CD4-positive, alpha-beta T cell treated with Interleukin-6 at 100 ng/mL for 8 hours (primary cell): ENCODE measurements around the gene FAM163A.
"Not testable (repeated sequence)": the region's sequence is repeated elsewhere in the genome, so short reads cannot be mapped to it uniquely, and the experiment has no call there.

Experiments used
- DNase-seq: peaks from one replicate; pipeline ENCODE4 v3.0.0-alpha.2; 2020; ENCODE audit warnings: mixed read lengths, low spot score

FAM163A gene

DNA sequence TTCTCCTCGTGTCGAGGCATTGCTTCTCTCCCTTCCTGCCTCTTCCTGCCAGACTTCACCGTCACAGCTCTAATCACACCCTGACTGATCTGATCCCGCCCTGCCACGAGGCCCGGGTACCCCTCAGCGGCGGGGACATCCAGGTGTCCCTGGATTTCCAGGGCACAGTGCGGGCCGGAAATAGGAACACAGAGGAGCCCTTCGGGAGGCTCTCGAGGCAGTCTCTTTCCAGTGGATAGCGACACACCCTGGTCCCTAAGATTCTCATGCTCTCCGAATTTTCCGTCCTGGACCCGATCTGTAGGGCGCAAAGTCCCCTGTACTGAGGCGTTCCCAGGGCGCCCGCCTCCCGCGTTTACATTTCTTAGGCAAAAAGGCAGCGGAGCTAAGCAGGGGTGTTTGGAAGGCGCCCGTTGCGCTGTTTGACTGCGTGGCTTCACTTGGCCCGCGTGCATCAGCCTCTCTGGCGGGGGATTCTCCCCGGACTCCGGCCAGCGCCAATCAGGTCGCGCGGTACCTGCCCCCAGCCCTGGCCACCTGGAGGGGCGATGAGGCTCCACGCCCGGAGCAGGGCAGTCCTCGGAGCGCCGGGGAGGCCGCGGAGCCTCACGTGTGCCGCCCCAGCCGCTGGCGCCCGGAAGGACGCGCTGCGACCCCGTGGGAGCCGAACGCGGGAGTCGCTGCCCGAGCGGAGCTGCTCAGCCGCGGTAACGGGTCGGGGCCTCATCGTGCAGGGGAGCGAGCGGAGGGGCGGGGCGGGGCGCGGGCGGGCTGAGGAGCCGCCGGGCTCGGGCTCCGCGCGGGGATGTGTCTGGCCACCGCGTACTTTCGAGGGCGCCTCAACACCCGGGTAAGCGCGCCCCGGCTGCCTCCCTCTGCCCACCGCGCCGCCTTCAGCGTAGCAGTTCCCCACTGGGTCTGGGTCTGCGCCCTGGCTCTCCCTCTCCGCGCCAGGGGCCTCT lies at the start of gene FAM163A:
Gene FAM163A (plus strand): TSS at position 575 of the 962 bp plus-strand sequence. CDS start 69,807 bp downstream, outside the sequence.
- no peak for DNase-seq

DNA sequence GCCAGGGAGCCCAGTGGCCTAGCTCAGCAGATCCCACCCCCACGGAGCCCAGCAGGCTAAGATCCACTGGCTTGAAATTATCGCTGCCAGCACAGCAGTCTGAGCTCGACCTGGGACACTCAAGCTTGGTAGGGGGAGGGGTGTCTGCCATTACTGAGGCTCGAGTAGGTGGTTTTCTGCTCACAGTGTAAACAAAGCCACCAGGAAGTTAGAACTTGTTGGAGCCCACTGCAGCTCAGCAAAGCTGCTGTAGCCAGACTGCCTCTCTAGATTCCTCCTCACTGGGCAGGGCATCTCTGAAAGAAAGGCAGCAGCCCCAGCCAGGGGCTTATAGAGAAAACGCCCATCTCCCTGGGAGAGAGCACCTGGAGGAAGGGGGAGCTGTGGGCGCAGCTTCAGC lies 48.6 kb upstream of the FAM163A start:
- DNase-seq, result not testable (repeated sequence)

DNA sequence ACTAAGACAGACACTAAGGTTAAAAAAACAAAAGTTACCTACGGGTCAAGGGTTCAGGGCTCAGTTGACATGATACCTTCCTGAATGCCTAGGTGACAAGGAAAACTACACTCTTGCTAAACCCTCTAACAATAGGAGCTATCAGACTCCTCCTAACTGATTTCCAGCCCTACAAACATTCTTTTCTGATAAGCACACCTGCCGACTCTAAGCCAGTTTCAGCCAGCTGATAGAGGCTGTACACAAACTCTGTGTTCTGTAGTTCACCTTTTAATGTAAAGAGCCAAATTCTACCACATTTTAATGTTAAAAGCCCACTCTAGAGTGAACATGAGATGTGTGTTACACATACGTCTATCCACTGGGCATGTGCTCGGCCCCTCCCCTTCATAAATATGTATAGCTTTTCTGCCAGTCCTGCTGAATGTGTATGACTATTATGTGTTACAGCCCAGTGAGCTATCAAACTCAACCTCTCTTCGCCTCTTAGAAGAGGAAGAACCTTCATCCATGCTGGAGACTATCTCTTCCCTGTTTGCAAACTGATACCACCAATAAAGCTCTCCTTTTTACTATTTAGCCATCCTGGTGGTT lies 40.0 kb upstream of the FAM163A start:
- DNase-seq, result no peak

DNA sequence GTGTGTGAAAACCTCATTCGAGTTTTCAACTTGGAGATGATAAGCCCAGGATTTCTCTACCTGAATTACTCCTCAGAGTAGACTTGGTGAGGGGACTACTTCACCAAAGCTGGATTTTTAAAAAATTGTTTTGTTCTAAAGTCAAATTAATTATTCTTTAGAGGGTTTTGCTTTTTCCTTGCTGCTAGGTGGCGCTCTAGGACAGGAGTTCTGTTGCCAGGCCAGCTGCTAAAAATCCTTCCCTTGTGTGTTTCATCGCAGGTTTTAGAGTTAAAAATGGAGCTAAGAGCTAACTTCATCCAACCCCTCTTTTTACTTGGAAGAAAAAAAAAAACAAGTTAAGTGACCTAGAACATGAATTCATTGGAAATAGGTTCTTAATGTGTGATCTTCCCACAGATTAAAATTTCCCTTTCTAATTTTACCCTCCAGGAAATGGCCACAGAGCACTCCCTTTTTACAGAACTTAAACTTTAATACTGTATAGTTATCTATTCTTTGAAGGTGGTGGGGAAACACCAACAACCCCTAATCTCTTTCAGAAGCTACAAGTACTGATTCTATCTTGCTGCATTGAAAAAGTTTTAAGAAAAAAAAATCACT lies 36.7 kb upstream of the FAM163A start:
- peak; percentile 47 for DNase-seq

DNA sequence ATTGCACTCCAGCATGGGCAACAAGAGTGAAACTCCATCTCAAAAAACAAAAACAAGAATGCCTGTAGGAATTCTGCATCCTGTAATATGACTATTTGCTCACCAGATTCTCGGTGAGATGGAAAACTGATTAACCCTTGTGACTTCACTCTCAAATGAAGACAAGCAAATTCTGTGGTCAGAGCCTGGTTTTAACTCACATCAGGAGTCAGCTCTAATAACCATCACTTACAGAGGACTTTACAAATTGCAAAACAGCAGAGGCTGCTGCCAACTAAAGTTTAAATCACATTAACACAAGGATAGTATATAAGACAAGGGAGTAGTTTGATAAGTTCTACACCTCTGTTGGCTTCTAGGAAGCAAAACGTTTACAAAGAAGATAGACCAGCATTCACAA lies 35.7 kb upstream of the FAM163A start:
- no peak for DNase-seq

DNA sequence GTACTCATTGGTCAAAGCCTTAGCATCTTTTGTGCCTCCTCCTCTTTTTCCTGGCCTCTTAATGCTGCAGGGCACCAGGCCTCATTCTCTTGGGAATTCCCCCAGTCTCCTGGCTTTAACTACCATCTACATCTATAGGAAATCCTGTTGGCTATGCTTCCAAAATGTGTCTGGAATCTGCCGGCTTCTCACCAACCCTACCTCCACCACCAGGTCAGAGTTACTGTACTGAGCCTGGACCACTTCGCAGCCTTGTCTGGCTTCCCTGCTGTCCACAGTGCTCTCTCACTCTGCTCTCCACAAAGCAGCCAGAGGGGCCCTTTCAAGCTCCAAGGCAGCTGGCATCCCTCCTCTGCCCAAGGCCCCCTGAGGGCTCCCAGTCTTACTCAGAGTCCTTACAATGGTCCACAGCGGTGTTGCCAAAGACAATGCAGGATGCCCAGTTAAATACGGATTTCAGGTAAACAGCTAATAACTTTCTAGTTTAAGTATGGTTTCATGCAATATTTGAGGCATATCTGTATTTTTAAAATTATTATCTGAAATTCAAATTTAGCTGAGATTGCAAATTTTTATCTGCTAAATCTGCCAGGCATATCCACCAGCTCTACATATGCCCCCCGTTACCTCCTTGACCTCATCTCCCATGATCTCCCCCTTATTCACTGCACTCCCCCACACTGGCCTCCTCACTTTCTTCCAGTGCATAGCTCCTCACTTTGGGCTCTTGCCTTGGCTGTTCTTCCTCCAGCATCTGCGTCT lies 34.5 kb upstream of the FAM163A start:
- DNase-seq, result no peak

DNA sequence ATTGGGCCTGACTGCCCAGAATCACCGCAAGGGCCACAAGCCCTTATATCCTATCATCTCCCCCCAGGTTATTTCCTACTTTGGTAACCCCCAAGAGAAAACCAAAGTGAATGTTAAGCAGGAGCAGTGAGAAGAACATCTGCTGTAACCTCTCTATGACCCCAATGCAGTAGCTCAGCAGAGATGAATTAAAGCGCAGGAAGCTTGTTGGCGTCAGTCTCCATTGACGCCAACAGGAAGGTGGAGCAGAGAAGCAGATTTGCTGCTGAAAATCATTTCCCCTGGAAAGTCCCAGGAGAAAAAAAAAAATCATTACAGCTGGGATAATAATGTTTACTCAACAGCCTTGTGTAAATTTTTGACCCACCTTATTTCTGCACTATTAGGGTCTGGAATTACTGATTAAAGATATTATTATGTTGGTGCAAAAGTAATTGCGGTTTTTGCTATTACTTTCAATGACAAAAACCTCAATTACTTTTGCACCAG lies 33.2 kb upstream of the FAM163A start:
- peak; percentile 22 for DNase-seq

DNA sequence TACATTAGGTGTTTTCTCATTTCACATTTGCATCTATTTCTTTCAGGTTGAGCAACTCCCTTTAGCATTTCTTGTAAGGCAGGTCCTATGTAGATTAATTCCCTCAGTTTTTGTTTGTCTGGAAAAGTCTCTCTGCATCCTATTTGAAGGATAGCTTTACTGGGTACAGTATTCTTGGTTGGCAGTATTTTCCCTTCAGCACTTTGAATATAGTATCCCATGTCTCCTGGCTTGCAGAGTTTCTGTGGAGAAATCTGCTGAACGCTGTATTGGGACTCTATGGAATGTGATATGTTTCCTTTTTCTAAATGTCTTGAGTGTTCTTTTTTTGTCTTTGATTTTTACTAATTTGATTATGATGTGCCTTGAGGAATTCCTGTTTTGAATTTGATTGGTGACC lies 28.9 kb upstream of the FAM163A start:
- no peak for DNase-seq

DNA sequence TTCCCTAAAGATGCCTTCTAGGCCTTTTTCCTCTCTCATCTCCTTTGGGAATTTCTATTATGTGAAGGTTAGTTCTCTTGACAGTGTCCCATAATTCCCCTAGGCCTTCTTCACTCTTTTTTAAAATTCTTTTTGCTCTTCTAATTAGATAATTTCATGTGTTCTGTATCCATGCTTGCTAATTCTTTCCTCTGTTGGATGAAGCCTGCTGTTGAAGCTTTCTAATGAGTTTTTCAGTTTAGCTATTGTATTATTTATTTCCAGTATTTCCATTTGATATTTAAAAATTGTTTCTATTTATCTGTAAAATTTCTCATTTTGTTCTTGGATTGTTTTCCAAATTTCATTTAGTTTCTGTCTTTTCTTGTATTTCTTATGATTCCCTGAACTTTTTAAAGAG lies 28.5 kb upstream of the FAM163A start:
- DNase-seq, result no peak

DNA sequence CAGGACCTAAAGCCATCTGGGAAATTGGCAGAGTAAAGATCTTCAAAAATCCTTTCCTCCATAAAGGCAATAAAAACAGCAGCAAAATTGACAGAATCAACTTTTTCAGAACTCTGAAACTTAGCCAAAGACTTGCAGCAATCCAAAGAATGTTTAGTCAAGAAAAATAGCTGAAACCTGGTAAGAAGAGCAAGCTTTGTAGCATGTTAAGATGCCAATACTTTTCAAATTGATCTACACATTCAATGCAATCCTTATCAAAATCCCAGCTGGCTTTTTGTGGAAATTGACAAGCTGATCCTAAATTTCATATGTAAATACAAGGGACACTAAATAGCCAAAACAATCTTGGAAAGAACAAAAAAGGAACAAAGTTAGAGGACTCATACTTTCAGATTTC lies 23.8 kb upstream of the FAM163A start:
- no peak for DNase-seq

DNA sequence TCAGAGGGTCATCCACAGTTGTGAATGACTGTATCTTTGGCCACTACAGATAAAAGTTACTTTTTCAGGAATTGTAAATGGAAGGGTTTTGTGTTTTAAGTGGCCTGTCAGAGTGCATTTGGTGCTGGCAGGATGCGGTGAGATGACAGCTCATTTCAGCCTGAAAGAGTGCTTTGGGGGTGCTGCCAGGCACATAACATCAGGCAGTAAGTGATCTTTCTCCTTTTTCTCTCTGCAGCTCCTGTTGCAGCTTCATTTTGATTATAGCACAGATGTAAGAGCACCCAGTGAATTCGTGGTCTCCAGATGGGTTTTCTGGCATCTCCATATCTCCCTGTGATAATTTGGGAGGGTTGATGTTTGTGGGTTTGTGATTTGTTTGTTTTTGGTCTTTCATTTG lies 14.8 kb upstream of the FAM163A start:
- no peak for DNase-seq

DNA sequence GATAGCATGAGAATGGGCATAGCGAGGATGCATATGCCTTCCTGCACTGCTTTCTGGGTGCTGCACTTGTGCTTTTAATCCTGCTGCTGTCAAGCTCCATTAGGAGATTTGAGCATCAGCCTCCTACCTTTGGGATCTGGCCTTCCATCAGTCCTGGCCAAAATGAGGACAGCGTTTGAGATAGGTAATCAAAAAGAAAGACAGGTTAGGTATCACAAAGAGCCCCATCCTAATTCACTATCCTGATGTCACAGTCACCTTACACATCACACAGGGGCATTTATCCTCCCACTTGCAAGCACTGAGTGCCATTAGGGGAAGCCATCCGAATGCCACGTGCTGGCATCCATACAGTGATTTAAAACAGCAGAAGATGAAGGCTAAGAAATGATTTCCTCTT lies 13.2 kb upstream of the FAM163A start:
- no peak for DNase-seq

DNA sequence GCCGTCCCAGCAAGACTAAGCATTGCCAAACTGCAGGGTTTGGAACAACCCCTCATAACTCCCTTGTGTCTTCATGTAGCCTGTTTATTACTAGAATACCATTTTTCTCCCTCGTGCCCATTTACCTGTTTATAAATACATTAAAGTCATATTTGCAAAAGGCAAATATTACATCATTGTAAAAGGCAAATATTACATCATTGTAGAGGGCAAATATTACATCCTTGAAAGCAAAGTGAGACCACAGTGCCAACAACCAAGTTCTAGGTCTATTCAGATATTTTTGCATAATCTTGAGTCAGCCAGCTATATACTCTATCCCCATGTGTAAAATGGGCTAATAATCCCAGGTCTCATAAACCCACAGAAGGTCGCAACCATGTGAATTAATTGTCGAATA lies 11.4 kb upstream of the FAM163A start:
- DNase-seq, result no peak

DNA sequence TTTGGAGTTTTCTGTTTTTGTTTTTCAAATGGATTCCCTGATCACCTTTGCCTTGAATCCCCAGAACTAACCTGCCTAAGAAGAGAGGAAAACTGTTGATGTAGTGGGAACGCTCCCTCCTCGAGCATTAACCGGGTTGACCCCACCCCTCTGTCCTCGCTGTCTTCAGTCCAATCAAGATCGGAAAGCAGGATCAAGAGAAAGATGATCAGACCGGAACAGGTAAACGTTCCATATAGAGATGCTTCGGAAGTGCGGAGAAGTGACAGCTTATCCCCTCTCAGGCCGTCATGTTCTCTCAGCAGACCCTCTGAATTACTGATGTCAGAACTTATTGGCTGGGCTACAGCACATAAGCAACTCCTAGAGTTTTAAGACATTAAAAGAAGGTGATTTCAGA lies 800 bp upstream of the FAM163A start:
- no peak for DNase-seq

DNA sequence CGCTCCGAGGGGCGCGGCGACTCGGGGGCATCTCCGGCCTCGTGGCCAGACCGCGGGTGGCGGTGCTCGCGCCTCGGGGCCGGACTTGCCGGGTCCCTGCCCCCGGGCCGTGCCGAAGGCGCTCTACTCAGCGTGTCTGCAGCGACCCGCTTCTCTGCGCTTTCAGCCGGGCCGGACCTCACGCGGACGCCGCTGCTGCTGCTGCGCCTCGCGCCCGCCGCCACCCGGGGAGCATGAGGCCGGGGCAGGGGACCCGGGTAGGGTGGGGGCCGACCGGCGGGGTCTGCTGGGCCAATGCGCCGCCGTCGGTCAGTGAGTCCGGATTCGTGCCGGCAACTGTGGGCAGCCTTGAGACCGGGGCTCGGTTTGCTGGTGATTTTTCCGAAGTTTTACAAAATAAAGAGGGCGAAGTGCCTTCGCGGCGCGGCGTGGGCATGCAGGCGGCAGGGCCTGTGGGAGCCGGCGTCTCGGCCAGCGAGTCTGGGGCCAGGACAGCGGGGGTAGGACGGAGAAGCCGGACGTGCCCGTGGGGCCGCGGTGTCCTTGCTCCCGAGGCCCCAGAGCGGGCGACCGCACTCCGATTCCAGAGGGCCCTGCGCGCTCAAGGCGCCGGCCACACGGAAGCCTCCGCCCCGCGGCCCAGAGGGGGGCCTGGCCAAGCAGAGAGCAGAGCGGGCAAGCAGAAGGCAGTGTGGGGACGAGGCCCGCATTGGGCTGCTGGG lies 749 bp downstream of the FAM163A start:
- DNase-seq, result no peak

DNA sequence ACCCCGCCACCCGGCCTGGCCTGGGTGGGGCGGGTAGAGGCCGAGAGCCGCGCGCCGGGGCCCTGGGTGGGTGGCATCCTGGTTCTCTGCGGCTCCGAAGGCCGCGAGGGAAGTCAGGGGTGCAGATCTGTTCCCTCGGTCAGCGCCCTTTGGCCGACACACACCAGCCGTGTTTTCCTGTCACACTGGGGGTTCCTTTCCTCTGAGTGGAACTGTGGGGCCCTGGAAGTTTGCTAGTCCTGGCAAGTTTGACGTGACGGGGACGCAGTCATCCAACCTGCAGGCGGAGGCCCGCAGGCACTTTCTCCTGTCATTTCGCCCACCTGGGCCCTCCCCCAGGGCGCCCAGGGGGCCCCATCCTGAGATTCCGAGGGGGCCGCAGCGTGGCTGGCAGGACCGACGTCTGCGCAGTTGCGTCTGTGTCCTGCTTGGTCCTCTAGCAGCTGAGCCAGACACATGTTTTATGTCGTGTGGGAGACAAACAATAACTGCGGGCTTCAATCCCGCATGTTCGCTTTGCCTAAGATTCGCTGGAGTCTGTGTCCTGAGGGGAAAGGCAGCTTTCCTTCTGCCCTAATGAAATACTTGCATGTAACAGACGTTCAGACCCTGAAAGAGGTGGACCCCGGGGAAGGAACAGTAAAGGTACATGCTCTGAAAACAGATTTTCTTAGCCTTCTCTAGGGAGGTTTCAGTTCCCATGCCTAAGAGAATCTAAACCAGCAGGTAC lies 1.5 kb downstream of the FAM163A start:
- DNase-seq, result no peak

DNA sequence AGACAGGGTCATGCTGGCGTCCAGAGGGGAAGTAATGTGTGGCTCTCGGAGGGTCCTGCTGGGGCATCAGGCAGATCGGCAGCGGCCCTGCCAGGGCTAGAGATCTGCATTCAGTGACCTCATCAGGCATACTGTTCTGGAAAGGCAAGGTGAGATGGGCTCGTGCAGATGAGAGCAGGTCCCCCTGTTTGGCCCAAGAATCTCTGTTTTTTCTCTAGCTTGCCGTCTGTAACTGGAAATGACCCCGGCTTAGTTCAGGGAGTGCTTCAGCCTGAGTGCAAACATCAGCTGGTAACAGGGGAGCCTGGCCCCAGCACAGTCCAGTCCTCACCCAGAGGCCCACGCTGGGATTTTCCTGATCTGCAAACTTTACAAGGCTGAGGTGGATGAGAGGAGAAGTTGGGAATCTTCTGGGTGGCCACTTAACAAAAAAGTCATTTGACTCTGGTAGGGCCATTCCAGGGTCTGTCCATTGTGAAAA lies 2.1 kb downstream of the FAM163A start:
- DNase-seq, result no peak

DNA sequence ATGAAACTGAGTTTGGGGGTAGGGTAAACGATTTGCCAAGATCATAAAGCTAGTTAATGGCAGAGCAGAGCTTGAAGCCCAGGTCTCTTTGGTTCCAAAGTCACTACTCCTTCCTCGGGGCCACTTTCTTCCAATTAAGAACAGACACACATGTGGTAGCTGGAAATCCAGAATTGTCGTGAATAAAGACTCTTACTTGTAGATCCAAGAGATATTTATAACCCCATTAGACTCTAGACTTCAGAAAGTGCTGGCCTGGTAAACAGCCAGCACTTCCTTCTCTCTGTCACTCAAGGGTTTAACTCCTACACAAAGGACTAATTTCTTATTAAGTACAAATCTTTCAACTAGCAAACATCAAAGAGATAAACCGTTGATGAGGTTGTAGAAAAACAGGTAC lies 2.7 kb downstream of the FAM163A start:
- no peak for DNase-seq

DNA sequence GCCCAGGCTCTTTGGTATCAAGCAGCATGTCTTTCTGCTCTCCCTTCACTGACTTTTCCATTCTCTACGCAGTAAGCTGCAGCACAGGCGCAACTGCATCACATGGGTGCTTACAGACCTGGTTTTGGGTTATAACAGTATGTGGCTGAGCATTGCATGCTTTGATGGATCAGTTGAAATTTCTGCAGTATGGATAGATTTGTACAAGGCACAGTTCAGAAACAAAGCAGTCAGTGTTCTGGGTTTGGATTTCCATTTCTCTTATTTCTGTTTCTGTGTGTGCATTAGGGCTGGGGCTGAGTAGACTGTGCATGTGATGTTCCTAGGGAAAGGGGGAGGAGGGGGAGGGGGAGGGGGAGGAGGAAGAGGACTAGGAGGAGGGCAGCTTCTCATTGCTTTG lies 4.5 kb downstream of the FAM163A start:
- no peak for DNase-seq

DNA sequence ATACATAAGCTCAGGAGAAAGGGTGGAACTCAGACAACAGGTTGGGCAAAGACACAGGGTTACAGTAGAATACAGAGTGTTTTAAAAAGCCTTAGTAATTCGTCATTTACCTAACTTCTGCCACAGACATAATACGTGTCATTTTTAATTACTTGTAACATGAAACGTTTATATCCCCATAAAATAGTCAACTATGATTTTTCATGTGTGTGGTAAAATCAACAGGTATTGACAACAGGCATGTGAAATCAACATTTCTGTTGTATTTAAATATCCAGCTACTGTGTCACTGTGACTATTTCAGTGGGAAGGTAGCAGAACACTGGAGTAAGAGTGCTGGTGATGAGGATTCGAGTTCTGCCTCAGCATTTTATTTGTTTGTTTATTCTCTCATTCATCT lies 5.7 kb downstream of the FAM163A start:
- no peak for DNase-seq

DNA sequence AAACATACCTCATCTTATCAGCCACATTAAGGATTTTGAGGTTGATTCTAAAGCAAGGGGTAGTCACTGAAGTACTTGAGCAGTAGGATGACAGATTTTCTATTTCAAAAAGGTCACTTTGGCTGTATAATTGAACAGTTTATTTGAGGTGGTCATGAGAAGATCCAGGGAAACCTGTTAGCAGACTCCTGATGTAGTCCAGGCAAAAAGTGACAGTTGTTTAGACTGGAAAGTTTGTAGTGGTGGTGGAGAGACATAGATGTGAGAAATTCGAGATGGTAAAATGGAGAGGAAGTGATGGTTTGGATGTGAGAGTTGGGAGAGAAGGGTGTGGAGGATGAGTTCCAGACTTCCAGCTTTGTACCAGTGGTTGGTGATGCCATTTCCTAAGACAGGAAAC lies 7.5 kb downstream of the FAM163A start:
- no peak for DNase-seq
